PFSK-1 (cell line): Measurements from ENCODE around the gene FARSB.

Experiments
- FOXP2 ChIP-seq: optimal IDR thresholded peaks from 2 replicates; pipeline ENCODE3; 2011; ENCODE audit warnings: borderline replicate concordance, control low read depth, inconsistent platforms; ENCODE audit not compliant: insufficient read depth; ENCODE audit errors: extremely low read length, extremely low read depth
- POLR2AphosphoS5 ChIP-seq: IDR thresholded peaks from 2 replicates; pipeline ENCODE4 v1.6.1; 2012; ENCODE audit warnings: low read depth, mild to moderate bottlenecking, control low read depth, low read length, moderate library complexity
- SIN3A ChIP-seq: IDR thresholded peaks from 2 replicates; pipeline ENCODE4 v1.6.1; 2012; ENCODE audit warnings: mild to moderate bottlenecking, low read length, moderate library complexity, borderline replicate concordance; ENCODE audit not compliant: insufficient read depth
- TAF1 ChIP-seq: IDR thresholded peaks from 2 replicates; pipeline ENCODE4 v1.6.1; 2012; ENCODE audit warnings: low read length, control low read depth, borderline replicate concordance; ENCODE audit not compliant: insufficient read depth
- TF ChIP-seq, protein P1 (sequence below), 2 experiments: IDR thresholded peaks; 2 replicates each; pipeline versions ENCODE4 v1.6.1 to v1.8.0; 2011 to 2012; ENCODE audit warnings: low read depth in 2 of 2, low read length in 2 of 2, control low read depth in 1 of 2, inconsistent platforms in 1 of 2, mild to moderate bottlenecking in 1 of 2, moderate library complexity in 1 of 2; ENCODE audit not compliant: insufficient read depth in 1 of 2

FARSB gene

DNA sequence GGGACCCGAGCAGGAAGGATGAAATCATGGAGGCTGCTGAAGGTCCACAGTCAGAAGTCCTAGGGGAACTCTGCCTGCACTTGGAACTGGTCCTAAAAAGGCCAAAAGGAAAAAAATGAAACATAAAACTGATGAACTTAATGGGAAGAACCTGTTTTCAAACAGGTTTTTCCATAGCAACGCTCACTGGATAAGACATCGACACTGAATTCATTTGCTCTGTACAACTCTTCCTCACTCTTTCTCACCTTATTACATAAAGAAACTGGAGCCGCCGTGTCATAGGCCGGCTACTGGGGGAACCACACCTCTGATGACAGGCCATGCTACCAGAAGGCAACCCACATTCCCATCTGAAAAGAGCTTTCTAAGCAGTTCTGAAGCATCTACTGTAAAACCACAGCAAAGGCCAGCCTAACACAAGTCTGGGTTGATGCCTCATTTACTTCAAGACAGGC, 83.6 kb downstream of the FARSB start:
- TF ChIP-seq FOXP2 (no peak), TAF1 (no peak), POLR2AphosphoS5 (no peak), SIN3A (no peak)
- TF ChIP-seq, protein P1, sequence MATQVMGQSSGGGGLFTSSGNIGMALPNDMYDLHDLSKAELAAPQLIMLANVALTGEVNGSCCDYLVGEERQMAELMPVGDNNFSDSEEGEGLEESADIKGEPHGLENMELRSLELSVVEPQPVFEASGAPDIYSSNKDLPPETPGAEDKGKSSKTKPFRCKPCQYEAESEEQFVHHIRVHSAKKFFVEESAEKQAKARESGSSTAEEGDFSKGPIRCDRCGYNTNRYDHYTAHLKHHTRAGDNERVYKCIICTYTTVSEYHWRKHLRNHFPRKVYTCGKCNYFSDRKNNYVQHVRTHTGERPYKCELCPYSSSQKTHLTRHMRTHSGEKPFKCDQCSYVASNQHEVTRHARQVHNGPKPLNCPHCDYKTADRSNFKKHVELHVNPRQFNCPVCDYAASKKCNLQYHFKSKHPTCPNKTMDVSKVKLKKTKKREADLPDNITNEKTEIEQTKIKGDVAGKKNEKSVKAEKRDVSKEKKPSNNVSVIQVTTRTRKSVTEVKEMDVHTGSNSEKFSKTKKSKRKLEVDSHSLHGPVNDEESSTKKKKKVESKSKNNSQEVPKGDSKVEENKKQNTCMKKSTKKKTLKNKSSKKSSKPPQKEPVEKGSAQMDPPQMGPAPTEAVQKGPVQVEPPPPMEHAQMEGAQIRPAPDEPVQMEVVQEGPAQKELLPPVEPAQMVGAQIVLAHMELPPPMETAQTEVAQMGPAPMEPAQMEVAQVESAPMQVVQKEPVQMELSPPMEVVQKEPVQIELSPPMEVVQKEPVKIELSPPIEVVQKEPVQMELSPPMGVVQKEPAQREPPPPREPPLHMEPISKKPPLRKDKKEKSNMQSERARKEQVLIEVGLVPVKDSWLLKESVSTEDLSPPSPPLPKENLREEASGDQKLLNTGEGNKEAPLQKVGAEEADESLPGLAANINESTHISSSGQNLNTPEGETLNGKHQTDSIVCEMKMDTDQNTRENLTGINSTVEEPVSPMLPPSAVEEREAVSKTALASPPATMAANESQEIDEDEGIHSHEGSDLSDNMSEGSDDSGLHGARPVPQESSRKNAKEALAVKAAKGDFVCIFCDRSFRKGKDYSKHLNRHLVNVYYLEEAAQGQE (IDR thresholded peaks at IDR 0.05; ENCODE audit: insufficient read depth in 1 of 2, low read depth in 2 of 2, low read length in 2 of 2), result no peak

DNA sequence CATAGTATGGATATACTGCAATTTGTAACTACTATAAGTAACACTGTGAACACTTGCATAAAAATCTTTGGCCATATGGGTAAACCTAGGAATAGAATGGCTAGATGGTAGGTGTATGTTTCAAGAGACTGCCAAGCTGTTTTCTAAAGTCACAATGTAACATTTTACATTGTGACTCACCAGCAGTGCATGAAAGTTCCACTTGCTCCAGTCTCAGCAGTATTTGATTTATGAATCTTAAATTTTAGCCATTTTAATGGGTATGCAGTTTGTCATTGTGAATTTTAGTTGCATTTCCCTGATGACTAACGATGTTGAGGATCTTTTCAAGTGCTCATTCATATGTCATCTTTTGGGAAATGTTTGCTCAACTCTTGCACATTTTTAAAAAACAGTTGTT, 86.1 kb downstream of the FARSB start:
- TF ChIP-seq POLR2AphosphoS5 (no peak), FOXP2 (no peak), SIN3A (no peak), TAF1 (no peak)
- TF ChIP-seq, protein P1 (IDR thresholded peaks at IDR 0.05; ENCODE audit: insufficient read depth in 1 of 2, low read depth in 2 of 2, low read length in 2 of 2), result no peak

DNA sequence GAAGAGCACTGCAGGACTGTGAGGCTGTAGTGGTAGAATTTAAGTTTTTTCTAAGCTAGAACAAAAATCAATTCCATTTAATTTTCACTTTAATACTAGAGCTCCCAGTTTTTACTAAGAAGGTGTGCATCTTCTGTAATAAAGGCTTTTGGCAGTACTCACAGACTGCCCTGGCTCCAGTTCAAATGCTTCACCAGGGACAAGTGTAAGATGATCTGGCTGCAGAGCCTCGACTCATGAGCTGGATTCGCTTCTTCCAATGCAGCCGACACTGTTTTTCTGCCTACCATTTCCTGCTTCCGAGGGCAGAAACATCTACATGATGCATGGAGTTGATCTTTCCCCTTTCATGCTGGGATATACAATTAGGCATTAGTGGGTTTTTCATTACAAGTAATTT, 87.0 kb downstream of the FARSB start:
- TF ChIP-seq, protein P1 (IDR thresholded peaks at IDR 0.05; ENCODE audit: insufficient read depth in 1 of 2, low read depth in 2 of 2, low read length in 2 of 2), result no peak
- no peak for TF ChIP-seq SIN3A
- no peak for TF ChIP-seq FOXP2
- no peak for TF ChIP-seq POLR2AphosphoS5
- no peak for TF ChIP-seq TAF1

DNA sequence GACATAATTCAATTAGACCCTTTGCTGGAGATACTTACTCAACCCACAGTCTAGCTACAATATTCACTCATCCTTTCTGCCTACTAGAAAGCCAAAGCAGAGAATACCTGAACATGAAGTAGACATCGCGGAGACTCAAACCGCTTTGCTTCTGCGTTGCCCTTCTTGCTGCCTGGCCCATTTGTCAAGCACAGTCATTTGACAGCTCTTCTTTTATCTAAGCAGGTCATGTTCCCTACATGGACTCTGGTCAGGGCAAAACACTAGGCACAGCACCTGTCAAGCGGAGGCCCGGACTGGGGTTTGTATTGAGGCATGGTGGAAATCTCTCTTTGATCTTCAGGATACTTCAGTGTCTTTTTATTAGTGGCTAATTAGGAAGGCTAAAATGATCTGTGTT, 89.7 kb downstream of the FARSB start:
- TF ChIP-seq SIN3A (no peak), POLR2AphosphoS5 (no peak)

DNA sequence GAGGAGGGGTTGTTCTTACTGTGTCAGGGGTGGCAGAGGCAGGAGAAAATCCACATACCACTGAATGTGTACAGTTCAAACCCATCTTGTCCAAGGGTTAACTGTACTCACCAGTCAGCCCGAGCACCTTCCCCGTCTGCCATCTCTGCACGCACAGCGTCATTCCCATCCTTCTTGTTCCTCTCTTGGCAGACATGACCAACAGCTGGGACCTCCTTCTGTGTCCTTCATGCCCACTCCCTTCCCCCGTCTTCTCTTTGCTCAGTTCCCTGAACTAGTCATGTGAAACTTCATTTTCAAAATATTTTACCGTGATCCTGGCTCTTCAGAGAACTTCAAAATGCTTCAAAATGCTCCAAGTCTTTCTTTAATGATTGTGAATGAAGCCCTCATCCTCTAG, 92.0 kb downstream of the FARSB start:
- no peak for TF ChIP-seq TAF1
- TF ChIP-seq, protein P1 (IDR thresholded peaks at IDR 0.05; ENCODE audit: insufficient read depth in 1 of 2, low read depth in 2 of 2, low read length in 2 of 2), result no peak
- TF ChIP-seq FOXP2, result no peak
- TF ChIP-seq POLR2AphosphoS5, result no peak
- TF ChIP-seq SIN3A, result no peak
